ENCODE data around the gene TGFBR3.

GRCh38 chr1:91885716-91886506 is at the start of gene TGFBR3:
- TF ChIP-seq CTCF (IDR thresholded peaks at IDR 0.05) (peak; percentile 34 to 87 (median 63)), POLR2A (IDR thresholded peaks at IDR 0.05) (peak; percentile 80 to 92)
